A549 (cell line): Measurements from ENCODE around the gene SERP1. TPM values are rescaled to one million over a fixed set of nuclear protein-coding genes. Genes with fewer than 3 reads are reported as not detected.

ENCODE experiments used
- polyA plus RNA-seq, 4 experiments: library from polyadenylated mRNA; depleted of rRNA in 3 of 4; stranded (reverse); fragments of >200 nt; fragmentation: RNase III in 1 of 4; extraction: RNeasy Plus Mini Kit Qiagen cat#74134 plus additional on column Dnase treatment in 1 of 4; gene quantifications; 2 replicates in 3 of 4; 3 replicates in 1 of 4; pipeline ENCODE4 v1.2.3, GENCODE V29; 2011 to 2017

Gene SERP1
- polyA plus RNA-seq, 2 of the 4 experiments (the other 2 are of a cell fraction): 84.3 to 94.7 TPM

Other genes starting within 250 kb of the SERP1 start
- gene TSC22D2, start 138.2 kb downstream of the SERP1 start, polyA plus RNA-seq (2011; rRNA removed): 13.8 and 13.9 TPM in 2 replicates
- gene TSC22D2, start 138.2 kb downstream of the SERP1 start, polyA plus RNA-seq (2017; fragmentation: RNase III; extraction: RNeasy Plus Mini Kit Qiagen cat#74134 plus additional on column Dnase treatment): 8.8 to 11.1 TPM (median 10.1 TPM) in 3 replicates
- gene EIF2A, start 291 bp upstream of the SERP1 start, polyA plus RNA-seq (2011; rRNA removed): 122 and 141 TPM in 2 replicates
- 105 to 126 TPM (median 110 TPM) in 3 replicates for gene EIF2A, start 291 bp upstream of the SERP1 start, polyA plus RNA-seq (2017; fragmentation: RNase III; extraction: RNeasy Plus Mini Kit Qiagen cat#74134 plus additional on column Dnase treatment)
- 536 and 846 TPM in 2 replicates for gene SELENOT, start 56.8 kb upstream of the SERP1 start, polyA plus RNA-seq (2011; rRNA removed)
- 97.0 to 113 TPM (median 100 TPM) in 3 replicates for gene SELENOT, start 56.8 kb upstream of the SERP1 start, polyA plus RNA-seq (2017; fragmentation: RNase III; extraction: RNeasy Plus Mini Kit Qiagen cat#74134 plus additional on column Dnase treatment)
- 0.06 and 0.07 TPM in 2 replicates for gene ERICH6, start 157.4 kb upstream of the SERP1 start, polyA plus RNA-seq (2011; rRNA removed)
- 0.12 to 0.18 TPM in 2 of 3 replicates, not detected in the other for gene ERICH6, start 157.4 kb upstream of the SERP1 start, polyA plus RNA-seq (2017; fragmentation: RNase III; extraction: RNeasy Plus Mini Kit Qiagen cat#74134 plus additional on column Dnase treatment)
- gene SIAH2, start 216.7 kb upstream of the SERP1 start, polyA plus RNA-seq (2011; rRNA removed): 24.8 and 28.6 TPM in 2 replicates
- gene SIAH2, start 216.7 kb upstream of the SERP1 start, polyA plus RNA-seq (2017; fragmentation: RNase III; extraction: RNeasy Plus Mini Kit Qiagen cat#74134 plus additional on column Dnase treatment): 10.7 to 11.4 TPM (median 11.2 TPM) in 3 replicates